NCI-H460 (cell line): Measurements from ENCODE around the gene RAE1. TPM values are rescaled to one million over a fixed set of nuclear protein-coding genes. Genes with fewer than 3 reads are reported as not detected.

Experiments
- DNase-seq: peaks from one replicate; pipeline ENCODE4 v3.0.0-alpha.2; 2016; ENCODE audit warnings: low read depth; ENCODE audit errors: extremely low read depth
- small RNA-seq, 2 experiments: library from RNA; depleted of rRNA; stranded (forward); fragments of <200 nt; gene quantifications; one replicate each; pipeline ENCODE3, GENCODE V24; 2014
- total RNA-seq: library from RNA; depleted of rRNA; stranded (reverse); fragments of >200 nt; shearing (Covaris generic); gene quantifications from 2 replicates; pipeline ENCODE4 v1.2.3, GENCODE V29; 2014; rRNA removed

RAE1 gene
- total RNA-seq, 1 experiment from 2014 or later: 42.8 TPM

DNA sequence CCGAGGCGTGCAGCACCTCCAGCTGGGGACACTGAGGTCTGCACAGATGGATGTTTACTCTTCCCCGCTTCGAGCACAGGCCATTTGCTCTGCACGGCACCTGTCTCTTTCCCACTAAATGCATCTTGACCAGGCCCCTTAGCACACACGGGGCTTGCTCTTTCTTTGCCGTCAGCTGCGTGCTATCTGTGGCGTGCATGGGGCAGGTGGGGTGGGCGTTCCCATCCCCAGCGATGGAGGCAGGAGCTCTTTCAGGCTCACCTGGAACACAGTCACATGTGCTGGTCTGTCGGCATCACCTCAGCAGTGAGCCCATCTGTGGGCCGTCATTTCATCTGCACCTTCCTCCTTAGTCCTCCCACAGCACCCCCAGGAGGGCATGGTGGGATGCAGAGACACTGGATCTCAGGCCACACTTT lies 75.2 kb downstream of the RAE1 start:
- no peak for DNase-seq

DNA sequence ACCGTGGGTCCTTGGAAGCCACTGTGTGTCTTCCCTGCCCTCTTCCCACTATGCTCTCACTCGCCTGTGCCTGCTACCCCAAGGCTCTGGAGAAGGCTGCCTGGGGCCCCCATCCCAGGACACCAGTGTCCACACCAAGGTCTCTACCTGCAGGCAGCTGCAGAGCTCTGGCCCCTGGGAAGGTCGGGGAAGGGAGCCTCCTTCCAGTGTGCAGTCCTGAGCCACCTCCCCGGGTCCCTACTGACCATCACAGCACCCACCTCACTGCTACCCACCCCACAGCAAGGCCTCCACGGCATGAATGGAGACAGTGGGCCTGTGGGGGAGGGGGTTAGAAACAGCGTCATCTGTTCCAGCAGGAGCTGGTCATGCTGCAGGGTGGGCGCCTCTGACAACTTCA lies 75.8 kb downstream of the RAE1 start:
- no peak for DNase-seq

DNA sequence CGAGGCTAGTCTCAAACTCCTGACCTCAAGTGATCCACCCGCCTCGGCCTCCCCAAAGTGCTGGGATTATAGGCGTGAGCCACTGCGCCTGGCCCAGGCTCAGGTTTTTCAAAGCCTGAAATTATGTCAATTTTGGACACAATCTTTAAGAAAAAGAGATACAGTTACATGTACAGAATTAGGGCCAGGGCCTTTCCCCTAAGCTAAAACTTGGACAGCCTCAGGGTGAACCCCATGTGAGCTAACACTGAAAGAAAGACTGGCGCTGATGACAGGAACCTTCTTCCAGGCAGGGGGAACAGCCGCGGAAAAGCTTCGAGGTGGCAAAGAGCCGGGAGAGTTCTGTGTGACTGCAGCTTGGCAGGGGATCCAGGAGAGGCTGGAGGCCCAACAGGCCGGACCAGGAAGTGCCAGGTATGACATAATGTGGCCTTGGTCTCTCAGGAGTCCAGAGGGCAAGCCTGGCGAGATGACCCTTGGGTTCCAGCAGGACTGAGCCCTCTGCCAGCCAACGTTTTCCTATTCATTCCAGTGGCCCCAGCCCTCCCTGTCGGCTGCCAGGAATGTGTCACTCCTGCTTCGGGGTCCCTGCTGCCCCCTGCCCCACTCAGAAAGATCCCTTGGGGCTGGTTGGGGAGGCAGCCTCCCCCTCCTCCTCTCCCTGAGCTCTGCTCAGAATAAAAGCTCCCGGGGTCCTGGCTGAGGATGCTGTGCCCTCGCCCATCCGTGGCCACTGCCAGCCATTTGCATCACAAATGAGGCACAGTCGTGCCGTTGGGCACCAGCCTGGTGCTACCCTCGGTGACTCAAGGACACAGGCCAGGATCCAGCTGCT lies 77.5 kb downstream of the RAE1 start:
- DNase-seq: no peak

Small RNA genes within 50 kb of the gene (small RNA-seq; reads per million reads assigned to genes)
- 0 reads per million in 2 experiments for gene MIR4325
- gene RF00019: 0 reads per million in 2 experiments
- 0 reads per million in 2 experiments for gene RPL39P39

Other genes starting within 250 kb of the RAE1 start
- 0.17 and 0.23 TPM in 2 replicates for gene BMP7, start 84.6 kb upstream of the RAE1 start, total RNA-seq
- gene SPO11, start 21.5 kb upstream of the RAE1 start, total RNA-seq: not detected in 2 replicates
- 18.2 and 20.6 TPM in 2 replicates for gene RBM38, start 40.1 kb downstream of the RAE1 start, total RNA-seq
- not detected in 2 replicates for gene CTCFL, start 173.9 kb downstream of the RAE1 start, total RNA-seq
- gene PCK1, start 209.9 kb downstream of the RAE1 start, total RNA-seq: 0.23 and 0.32 TPM in 2 replicates